GM23338 (cell line): ENCODE measurements around the gene FOXJ2. TPM values are rescaled to one million over a fixed set of nuclear protein-coding genes. Genes with fewer than 3 reads are reported as not detected.

Experiments
- ATAC-seq: fragments of 200-7000 bp; cut with Tn5 transposase; 3 replicates; pipeline ENCODE4 v1.9.1; 2020
- DNase-seq: peaks from one replicate; pipeline ENCODE4 v3.0.0-alpha.2; 2015; ENCODE audit warnings: low spot score
- H2AFZ ChIP-seq: fragments of 200-600 bp; sonication (generic); 2 replicates; pipeline ENCODE4 v1.8.0; 2016; ENCODE audit warnings: antibody characterized with exemption, mild to moderate bottlenecking, moderate library complexity
- H3F3A ChIP-seq: fragments of 200-600 bp; sonication (generic); replicated peaks from 2 replicates; pipeline ENCODE4 v1.8.0; 2017; ENCODE audit warnings: antibody characterized with exemption, mixed run types, low read depth
- H3K27ac ChIP-seq: fragments of 200-600 bp; sonication (generic); 2 replicates; pipeline ENCODE4 v1.6.1; 2016; ENCODE audit warnings: low read depth
- H3K27me3 ChIP-seq: fragments of 200-600 bp; sonication (generic); 2 replicates; pipeline ENCODE4 v1.8.0; 2016; ENCODE audit warnings: mild to moderate bottlenecking, mixed run types, moderate library complexity; ENCODE audit not compliant: insufficient read depth
- H3K36me3 ChIP-seq: fragments of 200-600 bp; sonication (generic); 2 replicates; pipeline ENCODE4 v1.8.0; 2016; ENCODE audit warnings: mild to moderate bottlenecking; ENCODE audit not compliant: insufficient read depth
- H3K4me1 ChIP-seq: fragments of 200-600 bp; sonication (generic); 2 replicates; pipeline ENCODE4 v1.8.0; 2016; ENCODE audit warnings: mild to moderate bottlenecking, moderate library complexity; ENCODE audit not compliant: insufficient read depth
- H3K4me2 ChIP-seq: fragments of 200-600 bp; sonication (generic); 2 replicates; pipeline ENCODE4 v1.7.1; 2017; ENCODE audit warnings: mixed run types
- H3K4me3 ChIP-seq: fragments of 200-600 bp; sonication (generic); 2 replicates; pipeline ENCODE4 v1.6.1; 2016; ENCODE audit warnings: mixed run types
- H3K79me2 ChIP-seq: fragments of 200-600 bp; sonication (generic); replicated peaks from 2 replicates; pipeline ENCODE4 v1.8.0; 2017; ENCODE audit warnings: mild to moderate bottlenecking; ENCODE audit not compliant: insufficient read depth
- H3K9me2 ChIP-seq: fragments of 200-600 bp; sonication (generic); 2 replicates; pipeline ENCODE4 v1.8.0; 2017; ENCODE audit not compliant: insufficient read depth
- H4K20me1 ChIP-seq: fragments of 200-600 bp; sonication (generic); replicated peaks from 2 replicates; pipeline ENCODE4 v1.8.0; 2017; ENCODE audit warnings: mild to moderate bottlenecking; ENCODE audit not compliant: insufficient read depth
- H3K27ac Mint-ChIP-seq: 2 replicates; pipeline ENCODE4 v1.8.0; 2020; ENCODE audit warnings: inconsistent platforms, mild to moderate bottlenecking, moderate library complexity, mixed read lengths
- H3K27me3 Mint-ChIP-seq: 3 replicates; pipeline ENCODE4 v1.8.0; 2022; ENCODE audit warnings: low read depth, mild to moderate bottlenecking, moderate library complexity, mixed read lengths, inconsistent platforms; ENCODE audit not compliant: insufficient read depth, poor library complexity
- H3K36me3 Mint-ChIP-seq: 3 replicates; pipeline ENCODE4 v1.8.0; 2021; ENCODE audit warnings: low read depth, mild to moderate bottlenecking, inconsistent platforms, moderate library complexity, mixed read lengths
- H3K4me1 Mint-ChIP-seq: 3 replicates; pipeline ENCODE4 v1.8.0; 2020; ENCODE audit warnings: mild to moderate bottlenecking, inconsistent platforms, mixed read lengths
- H3K4me3 Mint-ChIP-seq: 3 replicates; pipeline ENCODE4 v1.8.0; 2021; ENCODE audit warnings: moderate library complexity, mild to moderate bottlenecking, inconsistent platforms, mixed read lengths
- H3K9me3 Mint-ChIP-seq: 3 replicates; pipeline ENCODE4 v1.8.0; 2020; ENCODE audit warnings: moderate library complexity, mild to moderate bottlenecking, inconsistent platforms, mixed read lengths
- JUNB ChIP-seq: IDR thresholded peaks from one replicate; pipeline ENCODE4 v1.6.1; 2016; ENCODE audit warnings: antibody characterized with exemption; ENCODE audit not compliant: unreplicated experiment
- ZNF331 ChIP-seq: fragments of 250-450 bp; sonication (Bioruptor Pico); IDR thresholded peaks from 2 replicates; pipeline ENCODE4 v1.5.0; 2020; ENCODE audit warnings: low read depth, mild to moderate bottlenecking, moderate library complexity
- polyA plus RNA-seq: library from polyadenylated mRNA; unstranded; fragments of >200 nt; fragmentation: Nextera tagmentation; extraction: Ambion mirVana; gene quantifications from 2 replicates; pipeline ENCODE4 v1.2.1, GENCODE V29; 2016
- total RNA-seq: library from RNA; depleted of rRNA; stranded (reverse); fragments of >200 nt; shearing (Covaris generic); gene quantifications from 2 replicates; pipeline ENCODE4 v1.2.3, GENCODE V29; 2014
- TF ChIP-seq, protein P1 (sequence below): IDR thresholded peaks from 2 replicates; pipeline ENCODE4 v1.6.1; 2016; ENCODE audit warnings: antibody characterized with exemption
- TF ChIP-seq, protein P2 (sequence below): IDR thresholded peaks from one replicate; pipeline ENCODE4 v1.6.1; 2018; ENCODE audit warnings: antibody characterized with exemption; ENCODE audit not compliant: unreplicated experiment
- TF ChIP-seq, protein P3 (sequence below), 2 experiments: fragments of 200-600 bp in 1 of 2; sonication (generic) in 1 of 2; conservative IDR thresholded peaks; 2 replicates each; pipeline versions ENCODE4 v1.5.1 to v1.6.1; 2016 to 2017; ENCODE audit warnings: antibody characterized with exemption in 2 of 2, low read depth in 2 of 2, mild to moderate bottlenecking in 2 of 2, moderate library complexity in 1 of 2
- TF ChIP-seq, protein P4 (sequence below): fragments of 250-450 bp; sonication (Bioruptor Pico); IDR thresholded peaks from 2 replicates; pipeline ENCODE4 v1.5.0; 2020; ENCODE audit warnings: mild to moderate bottlenecking, moderate library complexity

Gene FOXJ2
- total and polyA plus RNA-seq, 2 experiments from 2014 or later, result 4.9 to 10.4 TPM

DNA sequence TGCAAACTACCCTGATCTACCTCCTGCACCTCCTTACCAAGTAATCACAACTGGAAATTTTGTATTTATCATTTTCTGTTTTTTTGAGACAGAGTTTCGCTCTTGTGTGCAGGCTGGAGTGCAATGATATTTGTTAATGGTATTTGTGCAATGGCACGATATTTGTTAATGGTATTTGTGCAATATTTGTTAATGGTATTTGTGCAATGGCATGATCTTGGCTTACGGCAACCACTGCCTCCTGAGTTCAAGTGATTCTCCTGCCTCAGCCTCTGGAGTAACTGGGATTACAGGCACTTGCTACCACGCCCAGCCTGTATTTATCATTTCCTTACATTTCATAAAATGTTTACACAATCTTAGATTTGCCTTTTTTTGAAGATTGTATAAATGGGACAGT is 43.9 kb downstream of the FOXJ2 start:
- no peak overlapping the region for H3K27ac Mint-ChIP-seq
- peaks cover 2% of the 10 kb centered on the region for H3K27me3 Mint-ChIP-seq
- no peak overlapping the region for H3K27ac ChIP-seq
- ATAC-seq (no peak), DNase-seq (no peak)
- no peaks in the 10 kb centered on the region for H3K79me2 ChIP-seq
- H3K9me2 ChIP-seq, result no peaks in the 10 kb centered on the region
- no peak overlapping the region for H3K4me3 ChIP-seq
- H3K4me3 Mint-ChIP-seq, result no peak overlapping the region
- peaks cover 12% of the 10 kb centered on the region for H3K4me1 Mint-ChIP-seq
- H2AFZ ChIP-seq, result no peak overlapping the region
- no peaks in the 10 kb centered on the region for H3K36me3 ChIP-seq
- H3K4me1 ChIP-seq, result 0 out of 2 replicates have a peak, but pooled peaks cover 9% of the 10 kb centered on the region
- no peaks in the 10 kb centered on the region for H3F3A ChIP-seq
- H3K9me3 Mint-ChIP-seq, result no peaks in the 10 kb centered on the region
- no peak overlapping the region for H3K4me2 ChIP-seq
- TF ChIP-seq JUNB, result no peak
- TF ChIP-seq, protein P1, sequence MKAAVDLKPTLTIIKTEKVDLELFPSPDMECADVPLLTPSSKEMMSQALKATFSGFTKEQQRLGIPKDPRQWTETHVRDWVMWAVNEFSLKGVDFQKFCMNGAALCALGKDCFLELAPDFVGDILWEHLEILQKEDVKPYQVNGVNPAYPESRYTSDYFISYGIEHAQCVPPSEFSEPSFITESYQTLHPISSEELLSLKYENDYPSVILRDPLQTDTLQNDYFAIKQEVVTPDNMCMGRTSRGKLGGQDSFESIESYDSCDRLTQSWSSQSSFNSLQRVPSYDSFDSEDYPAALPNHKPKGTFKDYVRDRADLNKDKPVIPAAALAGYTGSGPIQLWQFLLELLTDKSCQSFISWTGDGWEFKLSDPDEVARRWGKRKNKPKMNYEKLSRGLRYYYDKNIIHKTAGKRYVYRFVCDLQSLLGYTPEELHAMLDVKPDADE, result no peak
- TF ChIP-seq, protein P2, sequence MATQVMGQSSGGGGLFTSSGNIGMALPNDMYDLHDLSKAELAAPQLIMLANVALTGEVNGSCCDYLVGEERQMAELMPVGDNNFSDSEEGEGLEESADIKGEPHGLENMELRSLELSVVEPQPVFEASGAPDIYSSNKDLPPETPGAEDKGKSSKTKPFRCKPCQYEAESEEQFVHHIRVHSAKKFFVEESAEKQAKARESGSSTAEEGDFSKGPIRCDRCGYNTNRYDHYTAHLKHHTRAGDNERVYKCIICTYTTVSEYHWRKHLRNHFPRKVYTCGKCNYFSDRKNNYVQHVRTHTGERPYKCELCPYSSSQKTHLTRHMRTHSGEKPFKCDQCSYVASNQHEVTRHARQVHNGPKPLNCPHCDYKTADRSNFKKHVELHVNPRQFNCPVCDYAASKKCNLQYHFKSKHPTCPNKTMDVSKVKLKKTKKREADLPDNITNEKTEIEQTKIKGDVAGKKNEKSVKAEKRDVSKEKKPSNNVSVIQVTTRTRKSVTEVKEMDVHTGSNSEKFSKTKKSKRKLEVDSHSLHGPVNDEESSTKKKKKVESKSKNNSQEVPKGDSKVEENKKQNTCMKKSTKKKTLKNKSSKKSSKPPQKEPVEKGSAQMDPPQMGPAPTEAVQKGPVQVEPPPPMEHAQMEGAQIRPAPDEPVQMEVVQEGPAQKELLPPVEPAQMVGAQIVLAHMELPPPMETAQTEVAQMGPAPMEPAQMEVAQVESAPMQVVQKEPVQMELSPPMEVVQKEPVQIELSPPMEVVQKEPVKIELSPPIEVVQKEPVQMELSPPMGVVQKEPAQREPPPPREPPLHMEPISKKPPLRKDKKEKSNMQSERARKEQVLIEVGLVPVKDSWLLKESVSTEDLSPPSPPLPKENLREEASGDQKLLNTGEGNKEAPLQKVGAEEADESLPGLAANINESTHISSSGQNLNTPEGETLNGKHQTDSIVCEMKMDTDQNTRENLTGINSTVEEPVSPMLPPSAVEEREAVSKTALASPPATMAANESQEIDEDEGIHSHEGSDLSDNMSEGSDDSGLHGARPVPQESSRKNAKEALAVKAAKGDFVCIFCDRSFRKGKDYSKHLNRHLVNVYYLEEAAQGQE, result no peak
- TF ChIP-seq, protein P3, sequence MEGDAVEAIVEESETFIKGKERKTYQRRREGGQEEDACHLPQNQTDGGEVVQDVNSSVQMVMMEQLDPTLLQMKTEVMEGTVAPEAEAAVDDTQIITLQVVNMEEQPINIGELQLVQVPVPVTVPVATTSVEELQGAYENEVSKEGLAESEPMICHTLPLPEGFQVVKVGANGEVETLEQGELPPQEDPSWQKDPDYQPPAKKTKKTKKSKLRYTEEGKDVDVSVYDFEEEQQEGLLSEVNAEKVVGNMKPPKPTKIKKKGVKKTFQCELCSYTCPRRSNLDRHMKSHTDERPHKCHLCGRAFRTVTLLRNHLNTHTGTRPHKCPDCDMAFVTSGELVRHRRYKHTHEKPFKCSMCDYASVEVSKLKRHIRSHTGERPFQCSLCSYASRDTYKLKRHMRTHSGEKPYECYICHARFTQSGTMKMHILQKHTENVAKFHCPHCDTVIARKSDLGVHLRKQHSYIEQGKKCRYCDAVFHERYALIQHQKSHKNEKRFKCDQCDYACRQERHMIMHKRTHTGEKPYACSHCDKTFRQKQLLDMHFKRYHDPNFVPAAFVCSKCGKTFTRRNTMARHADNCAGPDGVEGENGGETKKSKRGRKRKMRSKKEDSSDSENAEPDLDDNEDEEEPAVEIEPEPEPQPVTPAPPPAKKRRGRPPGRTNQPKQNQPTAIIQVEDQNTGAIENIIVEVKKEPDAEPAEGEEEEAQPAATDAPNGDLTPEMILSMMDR (conservative IDR thresholded peaks at IDR 0.05; ENCODE audit: low read depth in 2 of 2), result no peak
- H3K36me3 Mint-ChIP-seq, result no peaks in the 10 kb centered on the region
- no peaks in the 10 kb centered on the region for H3K27me3 ChIP-seq
- no peaks in the 10 kb centered on the region for H4K20me1 ChIP-seq

DNA sequence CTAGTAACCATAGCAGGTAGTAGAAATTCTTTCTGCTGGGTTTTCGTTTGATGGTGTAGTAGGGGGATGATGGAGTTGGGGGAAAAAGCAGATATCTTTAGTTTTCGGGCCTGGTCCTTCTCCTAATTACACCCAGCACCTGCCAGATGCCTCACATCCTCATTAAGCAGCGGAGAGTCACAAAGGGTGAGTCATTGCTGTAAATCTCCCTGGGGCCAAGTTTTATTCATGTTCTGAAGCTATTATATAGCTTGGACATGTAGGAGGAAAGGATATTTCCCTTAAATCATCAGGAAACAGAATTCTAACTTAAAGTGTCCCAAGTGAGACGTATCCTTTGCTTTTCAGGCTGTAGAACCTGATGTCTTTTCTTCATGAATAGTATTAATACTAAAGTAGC is 44.7 kb downstream of the FOXJ2 start:
- H3K4me2 ChIP-seq, result no peak overlapping the region
- H2AFZ ChIP-seq, result no peak overlapping the region
- H3K36me3 Mint-ChIP-seq, result no peaks in the 10 kb centered on the region
- peaks cover 12% of the 10 kb centered on the region for H3K4me1 Mint-ChIP-seq
- H3K4me3 ChIP-seq, result no peak overlapping the region
- H4K20me1 ChIP-seq, result no peaks in the 10 kb centered on the region
- no peaks in the 10 kb centered on the region for H3K9me3 Mint-ChIP-seq
- H3K9me2 ChIP-seq, result no peaks in the 10 kb centered on the region
- H3F3A ChIP-seq, result no peaks in the 10 kb centered on the region
- H3K27me3 Mint-ChIP-seq, result peaks cover 2% of the 10 kb centered on the region
- H3K36me3 ChIP-seq, result no peaks in the 10 kb centered on the region
- H3K27me3 ChIP-seq, result no peaks in the 10 kb centered on the region
- no peak overlapping the region for H3K27ac ChIP-seq
- ATAC-seq, result no peak
- H3K4me3 Mint-ChIP-seq, result no peak overlapping the region
- 0 out of 2 replicates have a peak, but pooled peaks cover 10% of the 10 kb centered on the region for H3K4me1 ChIP-seq
- H3K27ac Mint-ChIP-seq, result no peak overlapping the region
- no peak for DNase-seq
- H3K79me2 ChIP-seq, result no peaks in the 10 kb centered on the region
- TF ChIP-seq ZNF331 (CRISPR knock-in tag), result no peak
- TF ChIP-seq, protein P4, sequence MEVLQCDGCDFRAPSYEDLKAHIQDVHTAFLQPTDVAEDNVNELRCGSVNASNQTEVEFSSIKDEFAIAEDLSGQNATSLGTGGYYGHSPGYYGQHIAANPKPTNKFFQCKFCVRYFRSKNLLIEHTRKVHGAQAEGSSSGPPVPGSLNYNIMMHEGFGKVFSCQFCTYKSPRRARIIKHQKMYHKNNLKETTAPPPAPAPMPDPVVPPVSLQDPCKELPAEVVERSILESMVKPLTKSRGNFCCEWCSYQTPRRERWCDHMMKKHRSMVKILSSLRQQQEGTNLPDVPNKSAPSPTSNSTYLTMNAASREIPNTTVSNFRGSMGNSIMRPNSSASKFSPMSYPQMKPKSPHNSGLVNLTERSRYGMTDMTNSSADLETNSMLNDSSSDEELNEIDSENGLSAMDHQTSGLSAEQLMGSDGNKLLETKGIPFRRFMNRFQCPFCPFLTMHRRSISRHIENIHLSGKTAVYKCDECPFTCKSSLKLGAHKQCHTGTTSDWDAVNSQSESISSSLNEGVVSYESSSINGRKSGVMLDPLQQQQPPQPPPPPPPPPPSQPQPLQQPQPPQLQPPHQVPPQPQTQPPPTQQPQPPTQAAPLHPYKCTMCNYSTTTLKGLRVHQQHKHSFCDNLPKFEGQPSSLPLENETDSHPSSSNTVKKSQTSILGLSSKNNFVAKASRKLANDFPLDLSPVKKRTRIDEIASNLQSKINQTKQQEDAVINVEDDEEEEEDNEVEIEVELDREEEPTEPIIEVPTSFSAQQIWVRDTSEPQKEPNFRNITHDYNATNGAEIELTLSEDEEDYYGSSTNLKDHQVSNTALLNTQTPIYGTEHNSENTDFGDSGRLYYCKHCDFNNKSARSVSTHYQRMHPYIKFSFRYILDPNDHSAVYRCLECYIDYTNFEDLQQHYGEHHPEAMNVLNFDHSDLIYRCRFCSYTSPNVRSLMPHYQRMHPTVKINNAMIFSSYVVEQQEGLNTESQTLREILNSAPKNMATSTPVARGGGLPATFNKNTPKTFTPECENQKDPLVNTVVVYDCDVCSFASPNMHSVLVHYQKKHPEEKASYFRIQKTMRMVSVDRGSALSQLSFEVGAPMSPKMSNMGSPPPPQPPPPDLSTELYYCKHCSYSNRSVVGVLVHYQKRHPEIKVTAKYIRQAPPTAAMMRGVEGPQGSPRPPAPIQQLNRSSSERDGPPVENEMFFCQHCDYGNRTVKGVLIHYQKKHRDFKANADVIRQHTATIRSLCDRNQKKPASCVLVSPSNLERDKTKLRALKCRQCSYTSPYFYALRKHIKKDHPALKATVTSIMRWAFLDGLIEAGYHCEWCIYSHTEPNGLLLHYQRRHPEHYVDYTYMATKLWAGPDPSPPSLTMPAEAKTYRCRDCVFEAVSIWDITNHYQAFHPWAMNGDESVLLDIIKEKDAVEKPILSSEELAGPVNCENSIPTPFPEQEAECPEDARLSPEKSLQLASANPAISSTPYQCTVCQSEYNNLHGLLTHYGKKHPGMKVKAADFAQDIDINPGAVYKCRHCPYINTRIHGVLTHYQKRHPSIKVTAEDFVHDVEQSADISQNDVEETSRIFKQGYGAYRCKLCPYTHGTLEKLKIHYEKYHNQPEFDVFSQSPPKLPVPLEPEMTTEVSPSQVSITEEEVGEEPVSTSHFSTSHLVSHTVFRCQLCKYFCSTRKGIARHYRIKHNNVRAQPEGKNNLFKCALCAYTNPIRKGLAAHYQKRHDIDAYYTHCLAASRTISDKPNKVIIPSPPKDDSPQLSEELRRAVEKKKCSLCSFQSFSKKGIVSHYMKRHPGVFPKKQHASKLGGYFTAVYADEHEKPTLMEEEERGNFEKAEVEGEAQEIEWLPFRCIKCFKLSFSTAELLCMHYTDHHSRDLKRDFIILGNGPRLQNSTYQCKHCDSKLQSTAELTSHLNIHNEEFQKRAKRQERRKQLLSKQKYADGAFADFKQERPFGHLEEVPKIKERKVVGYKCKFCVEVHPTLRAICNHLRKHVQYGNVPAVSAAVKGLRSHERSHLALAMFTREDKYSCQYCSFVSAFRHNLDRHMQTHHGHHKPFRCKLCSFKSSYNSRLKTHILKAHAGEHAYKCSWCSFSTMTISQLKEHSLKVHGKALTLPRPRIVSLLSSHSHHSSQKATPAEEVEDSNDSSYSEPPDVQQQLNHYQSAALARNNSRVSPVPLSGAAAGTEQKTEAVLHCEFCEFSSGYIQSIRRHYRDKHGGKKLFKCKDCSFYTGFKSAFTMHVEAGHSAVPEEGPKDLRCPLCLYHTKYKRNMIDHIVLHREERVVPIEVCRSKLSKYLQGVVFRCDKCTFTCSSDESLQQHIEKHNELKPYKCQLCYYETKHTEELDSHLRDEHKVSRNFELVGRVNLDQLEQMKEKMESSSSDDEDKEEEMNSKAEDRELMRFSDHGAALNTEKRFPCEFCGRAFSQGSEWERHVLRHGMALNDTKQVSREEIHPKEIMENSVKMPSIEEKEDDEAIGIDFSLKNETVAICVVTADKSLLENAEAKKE (CRISPR knock-in tag), result no peak
